NCI-H2227 (cell line): ENCODE data around the gene XBP1.
"Not testable (repeated sequence)": the region's sequence is repeated elsewhere in the genome, so short reads cannot be mapped to it uniquely, and the experiment has no call there.

Source experiments
- DNase-seq: peaks from one replicate; lab custom pipeline; 2025; ENCODE audit not compliant: unreplicated experiment; lab: John Stamatoyannopoulos, UW

The XBP1 gene

GRCh38 chr22:28793976-28794584 is 6.3 kb downstream of the XBP1 start:
- DNase-seq = no peak

- peak; percentile 42 for DNase-seq
Observed at GRCh38 chr22:28792491-28793383, 7.6 kb downstream of the XBP1 start.

- peak; percentile 42 for DNase-seq
Observed at GRCh38 chr22:28791841-28792490, 8.4 kb downstream of the XBP1 start.

DNA sequence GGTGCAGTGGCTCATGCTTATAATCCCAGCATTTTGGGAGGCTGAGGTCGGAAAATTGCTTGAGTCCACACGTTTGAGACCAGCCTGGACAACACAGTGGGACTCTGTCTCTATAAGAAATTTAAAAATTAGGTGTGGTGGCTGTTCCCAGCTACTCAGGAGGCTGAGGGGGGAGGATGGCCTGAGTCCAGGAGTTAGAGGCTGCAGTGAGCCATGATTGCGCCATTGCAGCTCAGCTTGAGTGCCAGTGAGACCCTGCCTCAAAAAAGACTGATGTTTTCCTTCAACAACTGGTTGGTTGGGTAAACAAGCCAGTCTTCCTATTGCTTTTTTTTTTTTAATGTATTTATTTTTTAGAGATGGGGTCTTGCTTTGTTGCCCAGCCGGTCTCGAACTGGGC is 9.2 kb downstream of the XBP1 start:
- DNase-seq = no peak

DNA sequence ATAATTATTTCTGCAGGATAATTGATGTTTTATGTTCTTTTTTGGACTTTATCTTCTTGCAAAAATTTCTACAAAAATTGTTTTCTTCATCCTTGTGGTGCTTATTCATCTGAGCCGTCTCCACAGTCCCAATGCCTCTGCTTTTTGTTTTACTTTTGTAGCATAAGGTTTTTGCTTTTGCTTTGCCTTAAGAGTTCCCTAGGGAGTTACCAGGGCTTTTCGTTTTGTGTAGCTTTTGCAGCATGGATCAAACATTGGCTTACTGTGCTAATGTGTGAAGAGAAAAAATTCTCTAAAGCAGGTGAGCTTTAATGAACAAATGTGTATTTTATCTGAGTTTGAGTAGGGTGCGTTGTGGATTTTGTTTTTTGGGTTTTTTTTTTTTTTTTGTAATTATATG is 11.8 kb downstream of the XBP1 start:
- no peak for DNase-seq

GRCh38 chr22:28783786-28784671 is 16.3 kb downstream of the XBP1 start:
- DNase-seq = no peak

DNA sequence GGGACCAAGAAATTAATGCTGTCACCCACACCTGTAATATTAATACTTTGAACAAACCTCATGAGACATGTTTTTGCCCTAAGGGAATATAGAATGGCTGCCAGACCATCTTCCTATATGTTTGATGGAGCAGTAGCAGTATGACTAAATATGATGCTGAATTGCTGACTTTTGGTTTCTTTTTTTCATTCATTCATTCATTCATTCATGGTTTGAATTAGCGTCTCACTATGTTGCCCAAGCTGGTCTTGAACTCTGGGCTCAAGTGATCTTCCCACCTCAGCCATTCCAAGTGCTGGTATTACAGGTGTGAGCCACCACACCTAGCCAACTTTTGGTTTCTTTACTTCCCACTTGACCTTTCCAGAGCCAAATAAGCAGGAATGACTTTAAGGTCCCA is 20.1 kb downstream of the XBP1 start:
- DNase-seq = no peak

- no peak for DNase-seq
Observed at GRCh38 chr22:28779833-28780232, 20.5 kb downstream of the XBP1 start.

DNA sequence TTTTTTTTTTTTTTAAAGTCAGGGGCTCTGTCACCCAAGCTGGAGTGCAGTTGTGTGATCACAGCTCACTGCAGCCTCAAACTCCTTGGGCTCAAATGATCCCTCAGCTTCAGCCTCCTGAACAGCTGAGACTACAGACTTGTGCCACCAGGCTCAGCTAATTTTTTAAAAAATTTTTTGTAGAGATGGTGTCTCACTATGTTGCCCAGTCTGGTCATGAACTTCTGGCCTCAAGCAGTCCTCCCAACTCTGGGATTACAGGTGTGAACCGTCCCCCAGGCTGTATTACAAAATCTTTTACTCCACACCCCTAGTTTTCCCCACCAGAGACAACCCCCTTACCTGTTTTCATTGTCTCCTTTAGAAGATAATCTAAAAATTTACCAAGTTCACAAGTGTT is 26.0 kb downstream of the XBP1 start:
- DNase-seq = no peak

- DNase-seq = no peak
Observed at GRCh38 chr22:28773461-28773867, 26.9 kb downstream of the XBP1 start.

DNA sequence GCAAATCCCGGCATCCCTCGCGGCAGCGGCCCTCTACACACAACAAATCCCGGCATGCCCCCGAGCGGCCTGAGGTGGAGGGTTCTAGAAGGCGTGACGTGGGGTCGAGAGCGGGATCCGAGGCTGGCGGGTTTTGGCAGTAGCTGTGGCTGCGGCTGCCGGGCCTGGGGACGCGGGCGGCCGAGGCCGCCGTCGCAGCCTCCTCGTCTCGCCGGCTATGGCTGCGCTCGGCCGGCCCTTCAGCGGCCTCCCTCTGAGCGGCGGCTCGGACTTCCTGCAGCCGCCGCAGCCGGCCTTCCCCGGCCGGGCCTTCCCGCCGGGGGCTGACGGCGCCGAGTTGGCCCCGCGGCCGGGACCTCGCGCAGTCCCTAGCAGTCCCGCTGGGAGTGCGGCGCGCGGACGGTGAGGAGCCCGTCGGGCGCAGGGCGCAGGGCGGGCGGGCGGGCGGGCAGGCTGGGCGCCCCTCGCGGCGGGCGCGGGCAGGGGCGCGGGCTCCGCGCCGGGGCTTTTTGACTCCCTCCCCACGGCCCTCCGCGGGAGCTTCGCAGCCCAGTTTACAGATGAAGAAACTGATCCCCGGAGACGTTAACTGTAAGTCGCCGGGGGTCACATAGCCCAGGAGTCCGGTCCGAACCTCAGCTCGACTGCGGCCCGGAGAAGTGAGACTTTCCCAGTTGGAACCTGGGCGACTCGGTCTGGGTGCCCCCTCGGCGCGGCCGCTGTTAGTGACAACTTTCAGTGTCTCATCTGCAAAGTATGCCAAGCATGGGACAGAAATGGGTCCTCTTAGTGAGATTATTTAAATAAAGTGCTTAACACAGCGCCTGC is 27.5 kb downstream of the XBP1 start, which contains the start of gene CCDC117:
CCDC117 (plus strand) TSS at position 63 of the 828 bp plus-strand sequence; CDS start at position 218, 155 bp downstream.
- peak; percentile 92 for DNase-seq

- no peak for DNase-seq
Observed at GRCh38 chr22:28771195-28771791, 29.1 kb downstream of the XBP1 start.

DNA sequence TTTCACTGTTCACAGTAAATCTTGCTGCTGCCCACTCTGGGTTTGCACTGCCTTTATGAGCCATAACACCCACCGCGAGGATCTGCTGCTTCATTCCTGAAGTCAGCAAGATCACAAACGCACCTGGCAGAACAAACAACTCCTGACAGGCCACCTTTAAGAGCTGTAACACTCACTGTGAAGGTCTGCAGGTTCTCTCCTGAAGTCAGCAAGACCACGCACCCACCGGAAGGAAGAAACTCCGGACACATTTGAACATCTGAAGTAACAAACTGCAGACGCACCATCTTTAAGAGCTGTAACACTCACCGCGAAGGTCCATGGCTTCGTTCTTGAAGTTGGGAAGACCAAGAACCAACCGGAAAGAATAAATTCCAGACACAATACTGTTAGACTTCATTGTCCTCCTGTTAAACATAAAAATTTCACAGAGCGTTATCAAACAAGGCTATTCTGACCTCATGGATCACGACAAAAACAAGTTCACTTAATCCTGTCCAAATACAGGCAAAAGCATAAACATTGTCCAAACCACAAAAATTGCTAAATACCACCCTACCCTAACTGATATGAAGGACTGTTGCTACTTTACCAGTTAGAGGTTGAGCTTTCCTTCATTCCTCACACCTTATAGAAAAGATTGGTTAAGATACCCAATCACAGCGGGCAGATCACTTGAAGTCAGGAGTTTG is 30.8 kb downstream of the XBP1 start:
- no peak for DNase-seq

GRCh38 chr22:28768701-28769393 is 31.5 kb downstream of the XBP1 start:
- DNase-seq = no peak

DNA sequence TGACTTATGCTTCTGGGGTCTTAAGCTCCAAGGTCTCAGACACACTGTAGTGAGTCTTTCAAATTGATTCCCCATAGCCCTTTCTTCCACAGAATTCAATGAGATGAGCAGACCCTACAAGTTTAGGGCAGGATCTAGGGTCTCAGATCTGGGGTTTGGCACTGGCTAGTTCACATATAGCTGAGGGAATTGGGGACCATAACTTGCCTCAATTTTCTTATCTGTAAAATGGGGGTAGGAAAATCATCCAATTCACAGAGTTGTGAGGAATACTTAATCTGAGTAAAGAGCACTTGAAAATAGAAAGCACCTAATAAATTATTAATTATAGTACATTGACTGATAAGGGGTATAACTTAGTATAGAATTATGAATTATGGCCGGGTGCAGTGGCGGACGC is 33.7 kb downstream of the XBP1 start:
- DNase-seq = no peak

DNA sequence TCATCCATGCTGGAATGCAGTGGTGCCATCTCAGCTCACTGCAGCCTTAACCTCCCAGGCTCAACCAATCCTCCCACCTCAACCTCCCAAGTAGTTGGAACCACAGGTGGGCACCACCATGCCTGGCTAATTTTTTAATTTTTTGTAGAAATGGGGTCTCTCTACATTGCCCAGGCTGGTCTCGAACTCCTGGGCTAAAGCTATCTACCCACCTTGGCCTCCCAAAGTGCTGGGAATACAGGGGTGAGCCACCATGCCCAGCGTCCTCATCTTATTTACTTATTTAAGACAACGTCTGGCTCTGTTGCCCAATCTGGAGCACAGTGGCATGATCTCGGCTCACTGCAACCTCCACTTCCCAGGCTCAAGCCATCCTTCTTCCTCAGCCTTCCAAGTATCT is 38.4 kb downstream of the XBP1 start:
- DNase-seq = not testable (repeated sequence)

DNA sequence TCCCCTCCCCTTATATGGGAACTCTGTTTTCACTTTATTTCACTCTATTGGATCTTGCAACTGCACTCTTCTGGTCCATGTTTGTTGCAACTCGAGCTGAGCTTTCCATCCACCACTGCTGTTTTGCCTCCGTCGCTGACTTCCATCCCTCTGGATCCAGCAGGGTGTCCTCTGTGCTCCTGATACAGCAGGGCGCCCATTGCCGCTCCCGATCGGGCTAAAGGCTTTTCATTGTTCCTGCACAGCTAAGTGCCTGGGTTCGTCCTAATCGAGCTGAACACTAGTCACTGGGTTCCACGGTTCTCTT is 39.0 kb downstream of the XBP1 start:
- no peak for DNase-seq

- no peak for DNase-seq
Observed at GRCh38 chr22:28759861-28760560, 40.4 kb downstream of the XBP1 start.
